Stomach (tissue), 9 donors: Measurements from ENCODE around the gene CNOT3. TPM values are rescaled to one million over a fixed set of nuclear protein-coding genes. Genes with fewer than 3 reads are reported as not detected.

ENCODE experiments used
- DNase-seq, 2 donors: peaks; one replicate each; pipeline versions ENCODE4 v3.0.0 to v3.0.0-alpha.2; 2013 to 2019
- H3K27ac ChIP-seq, 5 donors: fragments of 200-600 bp in 4 of 5; sonication (generic) in 4 of 5; one replicate each; pipeline ENCODE4 v1.5.1; 2013 to 2019; ENCODE audit warnings: mild to moderate bottlenecking in 1 of 5, moderate library complexity in 1 of 5
- H3K27me3 ChIP-seq, 3 donors: fragments of 200-600 bp; sonication (generic); one replicate each; pipeline ENCODE4 v1.5.1; 2017 to 2019; ENCODE audit warnings: mixed run types in 1 of 3
- H3K36me3 ChIP-seq, 4 donors: fragments of 200-600 bp; sonication (generic); 1 replicate in 3 of 4; 2 replicates in 1 of 4; pipeline ENCODE4 v1.5.1; 2016 to 2019
- H3K4me1 ChIP-seq, 4 donors: fragments of 200-600 bp; sonication (generic); one replicate each; pipeline ENCODE4 v1.5.1; 2016 to 2019
- H3K4me3 ChIP-seq, 4 donors: fragments of 200-600 bp; sonication (generic) in 3 of 4; one replicate each; pipeline ENCODE4 v1.5.1; 2016 to 2019; ENCODE audit warnings: mild to moderate bottlenecking in 1 of 4
- H3K9me3 ChIP-seq, 4 donors: fragments of 200-600 bp; sonication (generic); one replicate each; pipeline ENCODE4 v1.5.1; 2016 to 2019
- CTCF ChIP-seq, 7 experiments: fragments of 450-650 bp in 4 of 7; fragments of 200-600 bp in 3 of 7; sonication (generic) in 3 of 7; IDR thresholded peaks; one replicate each; pipeline ENCODE4 v1.5.1; 2016 to 2019; ENCODE audit warnings: antibody characterized with exemption in 7 of 7, control low read depth in 2 of 7, mild to moderate bottlenecking in 1 of 7
- EP300 ChIP-seq: sonication (generic); formaldehyde crosslinking; IDR thresholded peaks from one replicate; pipeline ENCODE4 v1.6.1; 2017; ENCODE audit warnings: antibody characterized with exemption
- POLR2A ChIP-seq, 4 donors: fragments of 450-650 bp; IDR thresholded peaks; one replicate each; pipeline ENCODE4 v1.6.1; 2016; ENCODE audit warnings: antibody characterized with exemption in 4 of 4, control low read depth in 2 of 4, mild to moderate bottlenecking in 1 of 4, moderate library complexity in 1 of 4
- POLR2AphosphoS5 ChIP-seq, 3 donors: sonication (generic); formaldehyde crosslinking; IDR thresholded peaks; one replicate each; pipeline ENCODE4 v1.6.1; 2016; ENCODE audit warnings: antibody characterized with exemption in 3 of 3
- WGBS, 5 donors: extraction: QIAGEN DNeasy Blood & Tissue Kit in 3 of 5; methylation state at CpG; one replicate each; pipeline versions ENCODE4 v1.1.5 to v1.1.7; 2013 to 2018; 5-methylcytosine and 5-hydroxymethylcytosine counted together
- intact Hi-C: fragments of 100-400 bp; cut with DNase I; formaldehyde crosslinking; loops from one replicate; pipeline ENCODE4 v1.15.1; 2023; ENCODE audit warnings: low total_unique reads
- polyA plus RNA-seq, 3 donors: library from polyadenylated mRNA; stranded (reverse); fragments of 200-250 nt; gene quantifications; one replicate each; pipeline ENCODE4 v1.2.3, GENCODE V29; 2013
- total RNA-seq, 5 donors: library from RNA; depleted of rRNA; stranded (reverse); fragments of >200 nt; gene quantifications; one replicate each; pipeline versions ENCODE4 v1.1.0 to v1.2.3, GENCODE V29; 2014 to 2016
- donor health status: healthy with polysubstance abuse.
- donor health status: Bipolar disorder and iron deficiency.
- donor health status: healthy.

The CNOT3 gene
- total and polyA plus RNA-seq, 8 donors, result 11.2 to 100 (median 29.2) TPM

- DNase-seq, result peak; percentile 100
- Histone ChIP-seq H3K4me1 (peaks cover 28 to 45% (median 40%) of the 10 kb centered on the region in 4 donors), H3K27ac (peak overlapping the region; percentile 97 to 99 (median 99)), H3K27me3 (no peaks in the 10 kb centered on the region), H3K4me3 (peak overlapping the region; percentile 75 to 93 (median 84)), H3K36me3 (peaks cover 16 to 46% (median 38%) of the 10 kb centered on the region in 4 donors), H3K9me3 (no peaks in the 10 kb centered on the region)
- TF ChIP-seq POLR2AphosphoS5 (IDR thresholded peaks at IDR 0.05) (peak in 1 of 3 donors; percentile 53), CTCF (IDR thresholded peaks at IDR 0.05) (no peak), POLR2A (IDR thresholded peaks at IDR 0.05) (no peak), EP300 (no peak)
- 0 to 1% (median 0%) methylated on average over 18 to 56 of the region's 56 CpGs for WGBS, 5 donors
- intact Hi-C loops, result no loop called here
These were observed 53.0 kb downstream of the CNOT3 start for GRCh38 chr19:54190503-54191010.

GRCh38 chr19:54191011-54191810 lies 53.6 kb downstream of the CNOT3 start, which contains the start of gene TSEN34:
TSS of gene TSEN34 (plus strand) at chr19:54191308. CDS start at chr19:54191365, 57 bp downstream.
- Histone ChIP-seq H3K4me3 (peak within 1 kb of the TSS; percentile 75 to 93 (median 84)), H3K36me3 (peaks cover 15 to 44% (median 36%) of the 10 kb centered on the region in 4 donors), H3K4me1 (peaks cover 28 to 45% (median 40%) of the 10 kb centered on the region in 4 donors), H3K9me3 (no peaks in the 10 kb centered on the region), H3K27ac (peak within 1 kb of the TSS; percentile 97 to 99 (median 99)), H3K27me3 (no peaks in the 10 kb centered on the region)
- no peak for TF ChIP-seq CTCF (IDR thresholded peaks at IDR 0.05)
- peak in 1 of 3 donors; percentile 68 for TF ChIP-seq POLR2AphosphoS5 (IDR thresholded peaks at IDR 0.05)
- WGBS, 5 donors, result 0 to 4% (median 1%) methylated on average over 23 to 77 of the region's 77 CpGs
- intact Hi-C loops, result no loop called here
- DNase-seq, result peak; percentile 91 to 97

- 56 to 62% (median 57%) methylated on average over 19 of the region's 19 CpGs for WGBS, 5 donors
These were observed 54.4 kb downstream of the CNOT3 start for GRCh38 chr19:54191811-54192453.

More at GRCh38 chr19:54191811-54192453, 54.4 kb downstream of the CNOT3 start:
- no peak for TF ChIP-seq POLR2AphosphoS5 (IDR thresholded peaks at IDR 0.05)
- TF ChIP-seq POLR2A (IDR thresholded peaks at IDR 0.05), result no peak
- TF ChIP-seq CTCF (IDR thresholded peaks at IDR 0.05), result no peak
- TF ChIP-seq EP300, result no peak
- intact Hi-C loops, result no loop called here
- Histone ChIP-seq H3K27ac (peak overlapping the region; percentile 97 to 99 (median 99)), H3K4me3 (peak overlapping the region; percentile 75 to 93 (median 84)), H3K4me1 (peaks cover 26 to 40% (median 36%) of the 10 kb centered on the region in 4 donors), H3K36me3 (peaks cover 8 to 39% (median 30%) of the 10 kb centered on the region in 4 donors), H3K27me3 (no peaks in the 10 kb centered on the region), H3K9me3 (no peaks in the 10 kb centered on the region)
- DNase-seq, result no peak
